ENCODE data around the gene CALD1.
A peak's percentile ranks its signal among the peaks of the same experiment; 100 is the strongest.

Gene CALD1

DNA sequence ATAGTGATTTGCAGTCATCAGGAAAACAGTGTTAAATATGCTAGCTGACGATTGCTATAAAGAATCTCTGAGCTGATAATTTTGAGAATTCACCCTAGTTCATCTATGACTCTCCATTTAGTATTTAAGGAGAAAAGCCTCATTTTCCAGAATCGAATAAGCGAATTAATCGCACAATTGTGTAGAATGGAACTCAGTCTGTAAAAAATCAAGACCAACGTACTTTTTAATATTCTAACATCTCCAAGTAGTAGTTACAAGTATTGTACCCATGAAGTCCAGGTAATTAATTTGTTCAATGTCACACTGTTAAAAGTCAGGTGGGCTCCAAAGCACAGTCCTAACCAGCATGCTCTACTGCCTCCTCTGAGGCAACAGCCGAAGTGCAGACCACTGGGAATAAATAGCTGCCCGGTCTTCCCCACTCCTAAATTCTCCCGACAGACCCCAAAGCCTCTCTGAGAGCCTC lies 206.5 kb downstream of the CALD1 start:
- no peak for DNase-seq (ENCODE audit: low read depth, low spot score)
- peak overlapping the region; percentile 63 for H3K27ac ChIP-seq

DNA sequence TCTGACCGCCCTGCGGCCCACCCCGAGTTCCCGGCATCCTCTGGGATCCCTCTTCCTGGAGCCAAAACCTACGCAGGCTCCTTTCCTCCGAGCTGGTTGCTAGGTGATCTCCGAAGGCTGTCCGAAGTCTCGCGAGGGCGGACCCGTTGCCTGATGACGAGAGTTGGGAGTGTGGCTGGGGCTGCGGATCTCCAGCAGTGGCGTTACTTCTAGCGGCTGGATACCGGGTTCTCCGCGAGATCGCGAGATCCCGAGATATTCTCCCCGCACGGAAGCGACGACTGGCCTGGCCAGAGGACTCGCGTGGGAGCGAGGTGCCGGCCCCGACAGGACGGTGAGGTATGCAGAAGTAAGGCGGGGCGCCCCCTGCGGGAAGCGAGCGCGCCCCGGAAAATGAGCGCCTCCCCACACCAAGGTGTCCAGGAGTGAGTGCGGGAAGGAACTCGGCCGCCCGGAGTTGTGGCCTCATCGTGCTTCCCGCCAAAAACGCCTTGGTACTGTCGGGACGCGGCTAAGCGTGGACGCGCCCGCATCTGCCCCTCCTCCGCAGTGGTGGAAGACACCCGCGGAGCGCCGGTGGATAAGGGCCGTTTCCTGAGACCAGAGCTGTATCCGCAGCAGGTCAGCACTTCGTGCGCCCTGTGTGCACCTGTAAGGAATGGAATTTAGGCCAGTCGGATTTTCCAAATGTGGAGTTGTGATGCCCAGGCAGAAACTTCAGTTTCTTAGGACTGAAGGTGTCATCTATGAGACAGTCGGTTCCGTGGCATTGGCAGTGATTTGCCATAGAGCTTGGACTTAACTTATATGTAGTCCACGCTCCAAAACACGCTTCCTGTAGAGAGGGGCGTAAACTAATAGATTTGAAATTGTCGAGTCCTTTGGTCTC lies 207.2 kb downstream of the CALD1 start, which contains the start of gene AGBL3:
Gene AGBL3 (plus strand): TSS at position 146 of the 889 bp plus-strand sequence. CDS start 1,426 bp downstream, outside the sequence.
- peak; percentile 62 for DNase-seq (ENCODE audit: low read depth, low spot score)
- peak within 1 kb of the TSS; percentile 63 for H3K27ac ChIP-seq

DNA sequence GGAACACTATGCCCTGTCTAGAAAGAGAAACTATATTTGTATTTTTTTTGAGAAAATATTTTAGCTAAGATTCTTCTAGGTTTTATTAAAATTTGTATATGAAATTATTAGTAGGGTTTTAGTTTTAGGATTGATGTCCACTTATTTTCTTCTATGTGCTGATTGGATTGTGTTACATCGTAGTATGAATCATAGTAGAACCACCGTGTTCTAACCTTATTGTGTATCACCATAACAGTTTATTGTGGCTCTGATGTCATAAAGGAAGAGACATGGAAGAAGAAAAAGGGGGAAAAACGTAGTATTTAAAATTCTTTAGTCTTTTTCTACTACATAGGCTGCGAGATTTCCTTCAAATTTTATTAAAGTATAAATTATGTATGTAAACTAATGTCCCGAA lies 208.7 kb downstream of the CALD1 start:
- no peak overlapping the region for H3K27ac ChIP-seq
- no peak for DNase-seq (ENCODE audit: low read depth, low spot score)

DNA sequence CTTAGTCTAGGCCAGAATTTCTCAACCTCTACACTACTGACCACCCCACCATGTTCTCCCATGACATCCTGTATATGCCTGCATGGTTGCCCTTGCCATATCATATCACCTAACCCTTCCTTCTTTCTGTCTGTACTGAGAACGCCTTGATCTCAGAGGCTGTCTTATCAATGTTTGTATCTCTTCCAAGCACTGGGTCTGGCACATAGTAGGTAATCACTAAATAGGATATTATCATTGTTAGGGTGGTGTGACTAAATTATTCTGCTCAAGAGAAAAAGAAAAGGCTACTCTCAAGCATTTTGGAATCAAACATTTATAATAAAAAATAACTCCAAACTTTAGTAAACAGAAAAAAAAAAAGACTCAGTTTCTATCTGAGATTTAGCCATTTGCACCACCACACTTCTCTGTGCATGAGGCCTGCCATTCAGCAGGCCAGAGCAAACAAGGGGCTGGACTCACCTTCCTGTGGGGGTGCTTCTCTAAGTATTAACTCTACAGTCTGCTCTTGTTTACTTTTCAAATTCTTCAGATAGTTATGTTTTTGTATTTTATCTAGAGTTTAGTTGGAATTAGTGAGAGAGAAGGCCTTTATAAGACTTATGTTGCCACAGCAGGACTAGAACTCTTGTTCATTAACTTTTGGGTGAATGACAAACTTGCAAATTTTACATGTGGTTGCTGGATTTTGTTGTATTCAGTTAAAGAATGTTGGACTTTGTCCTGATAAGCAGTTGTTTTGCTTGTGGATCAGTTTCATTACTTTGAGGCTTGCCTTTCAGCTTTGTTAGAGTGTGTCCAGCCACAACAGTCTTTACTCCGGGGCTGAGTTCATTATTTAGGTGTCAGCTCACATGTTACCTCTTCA lies 212.3 kb downstream of the CALD1 start:
- no peak overlapping the region for H3K27ac ChIP-seq
- no peak for DNase-seq (ENCODE audit: low read depth, low spot score)

DNA sequence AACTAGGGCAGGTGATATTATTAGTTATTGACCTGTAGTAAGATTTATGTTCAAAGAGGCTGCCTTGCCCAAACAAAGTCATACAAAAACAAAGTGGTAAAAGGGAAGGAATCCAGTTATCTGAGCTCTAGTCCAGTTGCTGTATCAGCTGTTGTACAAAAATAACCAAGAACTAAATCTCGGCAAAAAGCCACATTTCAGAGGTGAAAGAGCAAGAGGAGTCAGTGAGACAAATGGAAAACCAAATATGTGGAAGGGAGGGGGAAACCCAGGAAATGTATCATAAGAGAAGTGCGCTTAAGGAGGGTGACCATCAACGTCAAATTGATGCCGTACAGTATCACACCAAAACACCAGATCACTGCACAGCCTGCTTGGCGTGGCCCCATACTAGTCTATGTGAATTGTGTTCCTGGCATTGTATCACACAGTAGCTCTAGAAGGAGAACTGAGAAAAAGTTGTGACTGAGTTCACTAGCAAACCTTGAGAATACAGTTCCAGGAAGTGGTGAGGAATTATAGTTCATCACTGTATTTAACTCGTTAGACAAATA lies 213.3 kb downstream of the CALD1 start:
- no peak for DNase-seq (ENCODE audit: low read depth, low spot score)
- no peak overlapping the region for H3K27ac ChIP-seq

DNA sequence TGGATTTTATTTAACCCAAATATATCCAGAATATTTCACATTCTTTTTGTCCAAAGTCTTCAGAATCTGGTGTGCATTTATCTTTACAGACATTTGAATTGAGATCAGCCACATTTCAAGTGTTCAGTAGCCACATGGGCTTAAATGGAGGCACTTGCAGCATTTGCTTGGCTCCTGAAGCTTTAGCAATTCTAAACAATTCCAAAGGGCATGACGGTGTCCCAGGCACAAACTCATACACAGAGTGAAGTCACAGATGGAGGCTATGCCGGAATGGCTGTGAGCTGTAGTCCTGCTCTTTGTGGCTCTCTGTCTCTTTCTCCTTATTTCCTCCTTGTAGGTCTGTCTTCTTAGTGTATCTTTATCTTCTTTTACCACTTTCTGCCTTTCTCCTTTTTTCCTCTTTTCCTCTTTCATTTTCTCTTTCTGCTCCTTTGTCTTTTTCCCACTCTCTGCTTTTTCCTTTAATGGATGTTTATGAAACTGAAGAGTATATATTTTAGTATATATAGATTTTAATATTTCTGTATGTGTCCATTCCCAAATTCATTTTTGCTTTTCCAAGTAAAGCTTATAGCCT lies 214.5 kb downstream of the CALD1 start:
- no peak for DNase-seq (ENCODE audit: low read depth, low spot score)
- H3K27ac ChIP-seq, result no peak overlapping the region

DNA sequence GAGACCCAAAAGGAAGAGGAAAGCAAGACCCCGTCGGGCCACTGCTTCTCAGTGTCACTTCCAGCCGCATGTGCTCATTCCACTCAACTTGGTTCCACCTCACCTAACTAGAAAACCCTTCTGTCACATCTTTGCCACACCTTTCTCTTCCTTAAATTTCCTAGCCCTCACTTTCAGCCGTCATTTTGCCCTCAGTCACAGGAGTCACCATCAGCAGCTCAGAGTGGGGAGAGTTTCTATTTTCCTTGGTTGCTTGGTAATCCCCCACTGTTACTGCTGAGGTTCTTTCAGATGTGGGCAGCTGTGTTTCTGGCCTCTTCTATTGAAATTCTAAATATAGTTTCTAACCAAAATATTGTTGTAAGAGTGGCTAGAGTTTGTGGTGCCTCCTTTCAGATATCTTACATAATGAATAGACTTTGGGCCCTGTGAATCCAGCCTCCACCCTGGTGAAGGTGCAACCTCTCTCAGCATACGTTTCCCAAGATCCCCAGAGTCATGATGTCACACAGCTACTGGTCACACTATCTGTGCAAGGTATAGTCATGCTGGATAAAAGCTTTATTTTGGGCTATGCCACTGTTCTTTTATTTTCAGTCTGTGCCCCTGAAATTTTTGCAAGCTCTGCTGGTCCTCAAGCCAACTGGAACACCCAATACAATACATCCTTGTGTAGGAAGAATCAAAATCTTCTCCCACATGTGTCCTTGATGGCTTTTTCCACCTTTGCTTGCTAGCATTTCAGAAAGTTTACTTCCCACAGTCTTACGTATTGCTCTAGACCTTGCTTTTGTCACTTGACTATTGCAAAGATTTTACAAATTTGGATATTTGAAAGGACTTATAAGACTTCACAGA lies 216.0 kb downstream of the CALD1 start:
- no peak for DNase-seq (ENCODE audit: low read depth, low spot score)
- no peak overlapping the region for H3K27ac ChIP-seq

DNA sequence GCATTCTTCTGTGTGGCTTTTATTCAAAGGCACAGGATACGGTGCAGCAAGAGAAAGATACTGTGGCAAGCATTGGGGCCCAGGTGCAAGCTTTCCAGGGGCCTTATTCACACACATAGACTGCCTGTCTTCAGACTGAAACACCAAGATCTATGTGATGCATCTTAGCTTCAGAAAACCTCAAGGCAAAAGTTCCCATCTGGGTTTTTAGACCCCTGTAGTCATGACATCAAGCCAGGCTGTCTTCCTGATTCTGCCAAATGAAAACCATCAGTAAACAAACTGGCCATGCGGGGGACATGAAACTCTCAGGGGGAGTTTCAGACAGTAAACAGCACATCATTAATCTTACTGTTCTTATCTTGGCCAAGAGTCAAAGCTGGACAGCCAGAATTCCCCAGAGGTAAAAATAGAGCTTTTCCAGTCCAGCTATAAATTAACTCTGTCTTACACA lies 216.7 kb downstream of the CALD1 start:
- H3K27ac ChIP-seq, result no peak overlapping the region
- no peak for DNase-seq (ENCODE audit: low read depth, low spot score)

DNA sequence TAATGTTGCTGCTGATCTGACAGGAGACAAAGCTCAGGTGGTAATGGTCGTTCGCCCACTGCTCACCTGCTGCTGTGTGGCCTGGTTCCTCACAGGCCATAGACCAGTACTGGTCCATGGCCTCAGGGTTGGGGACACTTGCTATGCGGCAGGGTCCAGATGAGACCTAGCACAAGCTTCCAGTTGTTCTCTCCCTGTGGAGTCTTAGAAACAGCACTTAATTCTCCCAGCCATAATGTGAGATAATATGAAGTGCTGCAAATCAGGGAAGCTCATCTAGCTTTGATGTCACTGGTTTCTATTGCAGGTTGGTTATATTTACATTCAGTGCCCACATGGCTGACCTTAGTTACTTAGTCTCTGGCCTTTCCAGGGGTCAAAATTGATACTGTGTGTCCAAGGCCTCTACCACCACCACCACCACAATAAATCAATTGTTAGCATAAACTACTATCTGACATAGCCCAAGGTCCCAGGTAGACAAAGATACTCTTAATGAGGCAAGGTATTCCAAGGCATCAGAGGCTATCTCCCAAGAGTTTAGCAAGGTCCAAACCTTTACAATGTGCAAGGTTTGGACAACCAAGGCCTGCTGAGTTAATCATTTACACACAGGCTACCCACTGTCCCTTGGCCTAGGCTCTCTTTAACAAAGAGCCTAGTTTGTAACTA lies 217.9 kb downstream of the CALD1 start:
- H3K27ac ChIP-seq, result no peak overlapping the region
- DNase-seq (ENCODE audit: low read depth, low spot score), result no peak

DNA sequence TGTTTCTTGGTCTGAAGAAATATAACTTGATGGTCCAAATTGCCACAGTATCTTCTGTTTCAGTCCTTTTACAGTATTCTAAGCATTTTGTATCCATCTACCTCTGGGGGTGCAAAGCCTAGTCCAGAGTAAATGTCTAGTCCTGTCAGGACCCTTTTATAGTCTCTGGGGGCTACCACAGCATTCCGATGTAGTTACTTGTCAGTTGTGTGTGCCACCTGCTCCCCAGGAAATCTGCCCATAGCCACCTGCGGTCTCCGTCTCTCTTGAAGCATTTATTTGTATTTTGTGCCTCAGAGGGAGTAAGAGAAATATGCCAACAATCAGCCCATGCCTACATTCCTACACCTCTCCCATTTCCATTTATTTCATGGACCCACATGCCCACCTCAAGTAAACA lies 219.7 kb downstream of the CALD1 start:
- no peak overlapping the region for H3K27ac ChIP-seq
- DNase-seq (ENCODE audit: low read depth, low spot score), result no peak

DNA sequence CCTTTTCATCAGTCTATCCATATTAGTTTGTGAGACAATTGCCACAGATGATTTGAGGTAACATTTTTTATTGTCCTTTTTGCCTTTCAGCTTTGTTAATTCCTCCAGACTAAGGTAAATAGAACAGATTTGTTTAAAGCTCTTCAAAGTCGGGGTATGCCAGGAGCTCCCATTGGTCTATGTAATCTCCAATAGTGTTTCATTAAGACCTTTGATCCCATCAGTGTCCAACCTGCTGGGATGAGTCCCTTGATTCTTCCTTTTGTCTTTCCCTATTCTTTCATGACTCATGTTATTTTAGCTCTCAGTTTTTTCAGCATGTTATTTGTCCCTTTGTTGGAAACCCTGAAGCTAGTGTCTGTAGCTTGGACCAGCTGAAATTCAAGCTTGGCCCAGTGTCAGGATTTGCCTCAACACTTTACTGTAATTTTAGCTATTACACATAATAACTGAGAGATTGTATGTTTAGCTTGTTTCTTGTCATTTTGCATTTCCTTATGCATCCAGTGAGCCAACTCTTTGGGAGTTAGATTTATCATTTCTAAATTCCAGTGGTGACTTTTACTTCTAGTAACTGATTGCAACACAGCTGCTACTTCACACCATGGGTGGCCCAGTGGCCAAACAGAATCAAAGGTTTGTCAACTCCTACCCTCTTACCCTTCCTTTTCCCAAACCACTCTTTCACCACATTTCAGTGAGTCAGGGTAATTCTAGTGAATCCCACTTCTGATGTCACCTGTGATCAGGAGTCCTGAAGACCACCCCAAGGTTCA lies 222.1 kb downstream of the CALD1 start:
- no peak overlapping the region for H3K27ac ChIP-seq
- no peak for DNase-seq (ENCODE audit: low read depth, low spot score)

DNA sequence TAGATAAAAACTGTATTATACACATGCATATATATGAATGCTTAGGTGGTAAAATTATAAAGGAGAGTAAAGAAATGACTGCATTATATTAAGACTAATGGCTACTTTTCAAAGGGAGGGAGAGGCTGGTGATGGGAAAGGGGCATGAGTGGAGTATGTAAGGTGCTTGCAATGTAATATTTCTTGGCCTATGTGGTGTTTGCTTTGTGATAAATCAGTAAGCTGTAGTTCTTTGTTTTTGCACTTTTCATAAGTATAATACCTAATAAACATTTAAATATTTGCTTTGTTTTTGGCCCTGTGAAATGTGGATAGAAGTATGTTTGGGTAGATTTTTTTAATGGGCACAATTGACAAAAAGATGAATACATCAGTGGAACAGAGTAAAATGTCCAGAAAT lies 232.8 kb downstream of the CALD1 start:
- no peak overlapping the region for H3K27ac ChIP-seq
- DNase-seq (ENCODE audit: low read depth, low spot score), result no peak

Data from epithelial cell of prostate (primary cell).